ENCODE results near the gene FLT3.

The FLT3 gene

GRCh38 chr13:28001837-28002473 lies 98.4 kb downstream of the FLT3 start:
- DNase-seq (ENCODE audit: low read depth, low spot score) = no peak

- no peak for DNase-seq (ENCODE audit: low read depth, low spot score)
These were observed 99.3 kb downstream of the FLT3 start for GRCh38 chr13:28001049-28001448.

- DNase-seq (ENCODE audit: low read depth, low spot score) = no peak
These were observed 99.8 kb downstream of the FLT3 start for GRCh38 chr13:28000567-28000966.

- no peak for DNase-seq (ENCODE audit: low read depth, low spot score)
These were observed 102.4 kb downstream of the FLT3 start for GRCh38 chr13:27997904-27998522.

- DNase-seq (ENCODE audit: low read depth, low spot score) = no peak
These were observed 108.5 kb downstream of the FLT3 start for GRCh38 chr13:27991881-27992280.

GRCh38 chr13:27988520-27988919 lies 111.9 kb downstream of the FLT3 start, which contains the start of gene URAD:
URAD (minus strand) TSS chr13:27988693; CDS start chr13:27988637, 56 bp downstream.
- no peak for DNase-seq (ENCODE audit: low read depth, low spot score)

GRCh38 chr13:27985600-27985999 lies 114.8 kb downstream of the FLT3 start:
- DNase-seq (ENCODE audit: low read depth, low spot score) = no peak

- no peak for DNase-seq (ENCODE audit: low read depth, low spot score)
These were observed 118.0 kb downstream of the FLT3 start for GRCh38 chr13:27982361-27982760.

GRCh38 chr13:27981006-27981708 lies 119.2 kb downstream of the FLT3 start:
- no peak for DNase-seq (ENCODE audit: low read depth, low spot score)

GRCh38 chr13:27980280-27980998 lies 119.9 kb downstream of the FLT3 start:
- DNase-seq (ENCODE audit: low read depth, low spot score) = no peak

- no peak for DNase-seq (ENCODE audit: low read depth, low spot score)
These were observed 120.6 kb downstream of the FLT3 start for GRCh38 chr13:27979765-27980279.

GRCh38 chr13:27979001-27979643 lies 121.3 kb downstream of the FLT3 start:
- DNase-seq (ENCODE audit: low read depth, low spot score) = no peak

GRCh38 chr13:27978301-27978968 lies 121.9 kb downstream of the FLT3 start:
- no peak for DNase-seq (ENCODE audit: low read depth, low spot score)

- DNase-seq (ENCODE audit: low read depth, low spot score) = no peak
These were observed 122.7 kb downstream of the FLT3 start for GRCh38 chr13:27977476-27978300.

GRCh38 chr13:27976362-27977091 lies 123.8 kb downstream of the FLT3 start:
- DNase-seq (ENCODE audit: low read depth, low spot score) = no peak

- DNase-seq (ENCODE audit: low read depth, low spot score) = no peak
These were observed 124.6 kb downstream of the FLT3 start for GRCh38 chr13:27975564-27976361.

GRCh38 chr13:27973961-27974662 lies 126.3 kb downstream of the FLT3 start:
- no peak for DNase-seq (ENCODE audit: low read depth, low spot score)

GRCh38 chr13:27973291-27973690 lies 127.1 kb downstream of the FLT3 start:
- DNase-seq (ENCODE audit: low read depth, low spot score) = no peak
